GM18907 (cell line): ENCODE results near the gene IL12B.
"Not testable (repeated sequence)": the region's sequence is repeated elsewhere in the genome, so short reads cannot be mapped to it uniquely, and the experiment has no call there.

Experiments used
- ATAC-seq: cut with Tn5 transposase; IDR thresholded peaks from one replicate; pipeline ENCODE4 v1.9.1; 2021; ENCODE audit warnings: mild to moderate bottlenecking, moderate library complexity; ENCODE audit not compliant: unreplicated experiment

The IL12B gene

DNA sequence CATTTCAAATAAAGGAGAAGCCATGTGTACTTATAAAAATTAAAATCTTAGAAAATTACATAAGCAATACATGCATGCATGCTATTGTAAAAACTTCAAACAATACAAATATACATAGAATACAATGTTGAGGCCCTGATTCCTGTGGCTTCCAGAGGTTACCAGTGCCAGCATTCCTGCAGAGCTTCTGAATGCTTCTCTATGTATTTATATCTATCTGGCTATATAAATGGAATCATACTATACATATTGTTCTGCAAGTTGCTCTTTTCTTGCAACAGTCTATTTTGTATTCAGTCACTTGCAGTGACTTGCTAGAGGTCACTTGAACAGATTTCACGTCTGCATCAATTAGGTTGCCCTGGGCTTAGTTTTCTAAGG is 3.2 kb upstream of the IL12B start:
- no peak for ATAC-seq

DNA sequence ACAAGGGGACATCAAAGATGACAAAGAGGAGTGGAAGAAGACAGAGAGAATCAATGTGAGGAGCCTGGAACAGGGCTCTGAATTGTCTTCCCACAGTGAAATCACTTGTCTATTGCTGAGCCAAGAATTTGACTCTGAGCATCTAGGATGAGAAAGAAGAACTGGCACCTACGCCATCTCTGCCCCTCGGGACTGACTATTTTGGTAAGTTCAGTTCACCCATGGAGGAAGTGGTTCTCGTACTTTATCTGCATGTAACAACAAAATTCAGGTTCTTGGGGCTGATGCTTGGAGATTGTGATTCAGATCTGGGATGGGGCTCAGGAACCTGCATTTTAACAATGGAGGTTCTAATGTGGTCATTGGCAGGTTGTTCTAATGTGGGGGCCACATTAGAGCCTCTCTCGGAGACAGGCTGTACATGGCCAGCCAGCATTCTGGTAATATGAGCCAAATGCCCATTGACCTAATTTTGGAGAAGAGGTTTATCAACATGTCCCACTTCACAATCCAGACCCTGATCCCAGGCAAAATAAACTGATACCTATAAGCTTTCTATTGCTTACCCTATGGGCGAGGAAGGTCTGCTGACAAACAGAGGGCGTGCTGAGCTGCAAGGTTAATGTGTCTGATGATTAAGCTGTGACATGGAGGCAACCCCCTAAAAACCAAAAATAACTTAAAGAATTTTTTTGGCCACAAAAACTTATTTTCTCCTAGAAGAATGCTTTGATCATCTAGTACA is 2.7 kb upstream of the IL12B start:
- peak; percentile 52 for ATAC-seq

DNA sequence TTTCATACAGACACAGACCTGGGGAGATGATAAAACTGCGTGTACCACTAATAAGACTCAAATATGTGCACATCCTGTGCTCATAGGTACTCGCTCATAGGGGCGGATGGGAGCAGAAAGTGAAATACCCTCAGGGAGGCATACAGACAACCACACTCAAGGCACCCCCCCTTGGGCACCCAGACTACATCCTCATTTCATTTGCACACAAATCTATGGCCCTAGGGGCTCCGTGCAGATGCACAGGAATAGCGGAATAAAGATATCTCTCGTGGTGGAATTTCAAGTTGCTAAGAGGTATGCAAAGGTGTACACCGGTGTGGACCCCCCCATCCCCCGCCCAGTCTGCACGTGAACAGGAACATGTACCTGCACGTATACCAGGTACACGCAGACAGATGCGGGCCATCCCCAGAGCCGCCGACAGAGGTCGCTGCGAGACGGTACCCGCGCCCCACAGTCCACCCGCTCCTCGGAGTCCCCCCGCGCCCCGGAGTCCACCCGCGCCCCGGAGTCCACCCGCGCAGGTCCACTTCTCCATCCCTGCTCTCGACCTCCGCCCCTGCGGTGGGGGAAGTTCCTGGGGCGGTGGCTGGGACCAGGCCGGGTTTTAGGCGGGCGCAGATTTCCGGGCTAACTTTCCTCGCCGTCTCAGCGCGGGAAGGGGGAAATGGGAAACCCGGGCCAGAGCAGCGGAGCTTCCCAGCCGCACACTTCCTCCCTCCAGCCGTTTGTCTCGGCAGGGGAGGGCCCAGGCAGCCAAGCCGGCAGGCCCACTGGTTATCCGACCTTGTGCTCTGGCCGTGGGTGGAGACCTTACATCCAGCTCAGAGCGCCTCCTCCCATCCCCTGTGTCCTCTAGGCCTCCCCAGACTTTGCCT is 1.0 kb upstream of the IL12B start:
- ATAC-seq = peak; percentile 63

GRCh38 chr5:159324986-159325385 is 5.3 kb downstream of the IL12B start:
- no peak for ATAC-seq

GRCh38 chr5:159324102-159324755 is 6.1 kb downstream of the IL12B start:
- no peak for ATAC-seq

- no peak for ATAC-seq
Observed at GRCh38 chr5:159322180-159322579, 8.1 kb downstream of the IL12B start.

DNA sequence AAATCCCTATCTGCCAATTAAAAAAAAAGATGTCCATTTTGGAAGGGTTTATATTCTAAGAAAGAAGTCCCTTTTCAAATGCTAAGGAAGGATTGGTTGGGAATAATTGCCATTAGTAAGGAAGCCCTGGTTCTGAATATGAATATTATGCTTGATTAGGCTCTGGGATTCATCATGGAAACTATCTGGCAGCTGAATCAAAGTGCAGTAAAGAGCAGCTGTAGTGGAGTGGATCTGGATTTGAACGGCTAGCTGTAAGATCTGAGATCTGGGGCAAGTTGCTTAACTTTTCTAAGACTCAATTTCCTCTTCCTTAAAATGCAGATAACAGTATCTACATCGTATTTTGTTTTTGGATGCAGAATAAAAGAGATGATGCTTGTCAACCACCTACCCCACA is 10.5 kb downstream of the IL12B start:
- no peak for ATAC-seq

GRCh38 chr5:159319363-159319762 is 10.9 kb downstream of the IL12B start:
- ATAC-seq = no peak

DNA sequence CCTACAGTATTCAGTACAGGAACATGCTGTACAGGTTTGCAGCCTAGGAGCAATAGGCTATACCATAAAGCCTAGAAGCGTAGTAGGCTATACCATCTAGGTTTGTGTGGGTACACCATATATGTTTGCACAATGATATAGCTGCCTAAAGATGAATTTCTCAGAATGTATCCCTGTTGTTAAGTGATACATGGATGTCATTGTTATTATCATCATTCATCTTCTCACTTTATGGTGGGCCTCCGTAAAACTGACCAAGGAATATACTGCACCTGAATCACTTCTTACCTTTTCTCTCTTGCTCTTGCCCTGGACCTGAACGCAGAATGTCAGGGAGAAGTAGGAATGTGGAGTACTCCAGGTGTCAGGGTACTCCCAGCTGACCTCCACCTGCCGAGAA is 11.8 kb downstream of the IL12B start:
- no peak for ATAC-seq

- ATAC-seq = no peak
Observed at GRCh38 chr5:159317849-159318248, 12.4 kb downstream of the IL12B start.

DNA sequence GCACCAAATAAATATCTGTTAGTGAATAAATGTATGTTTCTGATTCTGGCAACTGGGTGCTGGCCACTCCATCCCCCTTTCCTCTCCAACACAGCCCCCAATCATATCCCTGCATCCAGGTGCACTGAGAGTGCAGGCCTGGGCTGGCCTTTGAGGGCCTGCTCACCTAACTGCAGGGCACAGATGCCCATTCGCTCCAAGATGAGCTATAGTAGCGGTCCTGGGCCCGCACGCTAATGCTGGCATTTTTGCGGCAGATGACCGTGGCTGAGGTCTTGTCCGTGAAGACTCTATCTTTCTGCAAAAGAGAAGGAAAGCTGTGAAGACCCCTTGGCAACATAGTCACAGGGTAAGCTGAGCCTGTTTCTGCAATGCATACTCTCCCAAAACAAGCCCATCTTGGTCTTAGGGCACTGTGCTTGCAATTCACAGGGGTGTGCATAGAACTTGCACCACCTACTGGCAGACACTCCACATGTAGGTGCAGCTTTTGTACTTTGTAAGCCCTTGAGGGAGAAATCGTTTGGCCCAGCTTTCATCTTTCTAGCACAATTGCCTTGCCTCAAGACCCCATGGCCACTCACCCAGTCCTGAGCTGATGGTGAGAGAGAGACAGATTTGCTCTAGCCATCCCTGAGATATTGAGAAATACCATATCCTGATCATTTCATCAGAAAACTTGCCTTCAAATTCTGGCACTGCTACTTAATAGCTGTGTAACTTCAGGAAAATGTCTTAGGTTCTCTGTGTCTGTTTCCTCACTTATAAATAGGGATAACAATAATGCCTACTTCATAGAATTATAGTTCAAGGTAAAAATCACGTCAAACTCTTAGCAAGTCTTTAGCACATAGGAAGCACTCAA is 13.5 kb downstream of the IL12B start:
- ATAC-seq = no peak

DNA sequence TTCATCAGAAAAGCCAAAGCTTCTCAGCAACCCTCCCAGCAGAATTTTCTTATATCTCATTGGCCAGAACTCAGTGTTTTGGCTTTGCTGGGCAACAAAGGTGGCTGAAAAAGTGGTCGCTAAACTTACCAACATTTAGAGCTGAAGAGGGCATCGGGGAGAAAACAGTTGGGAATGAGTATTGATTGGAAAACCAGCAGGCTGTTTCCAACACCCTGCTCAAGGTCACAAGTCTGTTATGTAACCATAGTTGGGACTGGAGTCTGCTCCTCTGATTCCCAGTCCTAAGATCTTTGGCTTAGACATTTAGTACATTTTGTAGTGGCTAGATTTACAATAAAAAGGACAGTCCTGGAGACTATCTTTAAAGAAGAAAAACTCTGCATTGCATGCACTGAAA is 17.1 kb downstream of the IL12B start:
- ATAC-seq = no peak

- ATAC-seq = no peak
Observed at GRCh38 chr5:159311063-159311462, 19.2 kb downstream of the IL12B start.

- no peak for ATAC-seq
Observed at GRCh38 chr5:159310511-159310910, 19.8 kb downstream of the IL12B start.

DNA sequence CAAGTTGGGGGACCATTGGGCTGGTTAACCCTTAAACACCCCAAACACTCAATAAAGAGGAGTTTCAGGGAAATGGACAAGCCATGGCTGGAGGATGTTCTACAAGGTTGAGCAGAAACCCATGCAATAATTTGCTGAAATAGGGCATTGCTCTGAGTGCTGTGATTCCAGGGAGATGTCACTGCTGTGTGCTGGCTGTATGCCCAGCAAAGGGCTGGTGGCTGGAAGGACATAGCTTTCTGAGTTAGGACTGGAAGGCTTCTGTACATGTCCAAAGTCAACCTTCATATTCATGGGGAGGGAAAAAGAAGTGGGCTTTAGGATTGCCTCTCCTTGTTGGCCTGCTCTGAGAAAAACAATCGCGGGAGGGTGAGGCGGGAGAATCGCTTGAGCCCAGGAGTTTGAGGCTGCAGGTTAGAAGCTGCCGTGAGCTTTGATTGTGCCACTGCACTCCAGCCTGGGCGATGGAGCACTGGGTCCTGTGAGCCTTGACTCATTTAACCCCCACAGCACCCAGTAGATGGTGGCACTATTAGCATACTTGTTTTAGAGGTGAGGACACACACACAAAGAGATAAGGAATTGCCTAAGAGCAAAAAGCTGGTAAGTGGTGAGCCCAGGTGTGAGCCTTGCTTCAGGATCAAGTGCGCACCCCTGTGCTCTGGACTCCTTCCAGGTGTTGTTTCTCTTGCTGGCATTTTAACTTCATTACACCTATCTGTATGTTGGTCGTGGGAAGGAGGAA is 20.4 kb downstream of the IL12B start:
- ATAC-seq = no peak

GRCh38 chr5:159304961-159305595 is 25.2 kb downstream of the IL12B start:
- no peak for ATAC-seq

DNA sequence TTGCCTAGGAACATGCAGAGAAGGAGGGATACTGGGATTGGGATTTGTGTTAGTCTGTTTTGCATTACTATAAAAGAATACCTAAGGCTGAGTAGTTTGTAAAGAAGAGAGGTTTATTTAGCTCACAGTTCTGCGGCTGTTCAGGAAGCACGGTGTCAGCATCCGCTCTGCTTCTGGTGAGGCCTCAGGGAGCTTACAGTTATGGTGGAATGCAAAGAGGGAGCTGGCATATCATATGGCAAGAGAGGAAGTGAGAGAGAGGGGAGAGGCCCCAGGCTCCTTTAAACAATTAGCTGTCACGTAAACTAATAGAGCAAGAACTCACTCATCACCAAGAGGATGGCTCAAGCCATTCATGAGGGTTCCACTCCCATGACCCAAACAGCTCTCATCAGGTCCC is 27.0 kb downstream of the IL12B start:
- no peak for ATAC-seq

GRCh38 chr5:159301929-159302860 is 28.1 kb downstream of the IL12B start:
- ATAC-seq = not testable (repeated sequence)

DNA sequence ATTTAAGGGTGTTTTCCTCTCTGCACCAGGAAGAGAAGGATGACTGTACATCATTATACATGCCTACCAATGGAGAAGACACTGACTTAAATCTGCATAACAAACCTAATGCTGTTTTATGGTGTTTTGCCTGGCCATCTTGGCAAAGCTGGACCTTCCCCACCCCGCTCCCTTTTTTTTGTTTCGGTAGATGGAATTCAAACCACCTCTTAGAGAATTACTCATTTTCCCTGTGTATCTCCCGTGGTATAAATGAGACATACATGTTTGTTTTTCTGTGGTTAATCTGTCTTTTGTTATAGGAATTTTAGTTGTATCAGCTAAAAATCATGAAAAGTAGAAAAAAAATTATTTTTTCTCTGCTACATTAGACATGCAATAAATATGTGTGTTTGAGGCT is 28.8 kb downstream of the IL12B start:
- ATAC-seq = no peak
